ENCODE data around the gene C19orf44.

- no peak for TF ChIP-seq CTCF (conservative IDR thresholded peaks at IDR 0.05; ENCODE audit: low read depth, low read length)
- TF ChIP-seq SMC3 (IDR thresholded peaks at IDR 0.05; ENCODE audit: low read depth, low read length): no peak
- no peak for TF ChIP-seq MAZ (IDR thresholded peaks at IDR 0.05; ENCODE audit: borderline replicate concordance, low read depth, low read length)
- TF ChIP-seq POLR2A (IDR thresholded peaks at IDR 0.05; ENCODE audit: low read depth, low read length): no peak
- no peak for TF ChIP-seq CHD1 (IDR thresholded peaks at IDR 0.05; ENCODE audit: low read depth, low read length)
- no peak for TF ChIP-seq RAD21 (IDR thresholded peaks at IDR 0.05; ENCODE audit: low read length)
- no peak for TF ChIP-seq RCOR1 (IDR thresholded peaks at IDR 0.05; ENCODE audit: insufficient replicate concordance, low read length)
Observed at GRCh38 chr19:16473875-16474392, 22.3 kb upstream of the C19orf44 start.

Measured in IMR-90 (cell line).